Subcutaneous adipose tissue (tissue), 4 donors: ENCODE data around the gene RPL28. TPM values are rescaled to one million over a fixed set of nuclear protein-coding genes. Genes with fewer than 3 reads are reported as not detected.

Experiments
- total RNA-seq, 4 donors: library from RNA; depleted of rRNA; stranded (reverse); fragments of >200 nt; gene quantifications; one replicate each; pipeline ENCODE4 v1.1.0, GENCODE V29; 2016
- TF ChIP-seq, protein P1 (sequence below): fragments of 450-650 bp; IDR thresholded peaks from one replicate; pipeline ENCODE4 v1.5.1; 2016; ENCODE audit warnings: low read depth, mild to moderate bottlenecking, control low read depth, antibody characterized with exemption, moderate library complexity

The RPL28 gene
- total RNA-seq, 4 donors from 2014 or later: 283 to 590 (median 367) TPM

DNA sequence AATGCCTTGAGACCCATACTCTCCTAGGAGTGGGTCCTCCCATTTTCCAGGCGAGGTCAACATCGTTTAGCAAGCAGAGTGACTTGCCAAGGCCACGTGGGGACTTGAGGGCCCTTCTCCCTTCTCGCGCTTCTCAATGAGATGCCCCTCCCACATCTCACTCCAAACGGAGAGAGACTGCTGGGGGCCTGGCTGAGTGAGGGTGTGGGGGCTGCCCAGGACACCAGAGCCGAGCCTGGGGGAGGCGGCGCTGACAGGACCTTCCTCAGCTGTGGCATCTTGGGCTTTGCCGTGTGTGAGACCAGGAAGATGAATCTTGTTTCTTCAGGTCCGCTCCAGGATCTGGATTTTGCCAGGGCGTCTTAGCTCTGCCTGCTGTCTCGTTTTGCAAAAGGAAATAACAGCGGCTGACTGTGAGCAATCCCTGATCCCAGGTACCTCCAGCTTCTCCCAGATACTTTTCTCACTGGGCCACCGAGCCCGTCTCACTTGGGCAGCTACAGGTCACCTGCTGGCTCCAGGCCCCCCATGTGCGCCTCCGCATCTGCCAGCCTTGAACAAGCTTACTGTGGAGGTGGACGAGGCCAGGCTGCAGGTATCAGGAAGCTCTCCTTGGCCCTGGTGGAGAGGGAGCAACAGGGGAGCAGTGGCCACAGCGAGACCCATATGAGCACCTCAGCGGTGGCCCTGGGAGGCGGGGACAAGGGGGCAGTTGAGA is 37.3 kb upstream of the RPL28 start:
- TF ChIP-seq, protein P1, sequence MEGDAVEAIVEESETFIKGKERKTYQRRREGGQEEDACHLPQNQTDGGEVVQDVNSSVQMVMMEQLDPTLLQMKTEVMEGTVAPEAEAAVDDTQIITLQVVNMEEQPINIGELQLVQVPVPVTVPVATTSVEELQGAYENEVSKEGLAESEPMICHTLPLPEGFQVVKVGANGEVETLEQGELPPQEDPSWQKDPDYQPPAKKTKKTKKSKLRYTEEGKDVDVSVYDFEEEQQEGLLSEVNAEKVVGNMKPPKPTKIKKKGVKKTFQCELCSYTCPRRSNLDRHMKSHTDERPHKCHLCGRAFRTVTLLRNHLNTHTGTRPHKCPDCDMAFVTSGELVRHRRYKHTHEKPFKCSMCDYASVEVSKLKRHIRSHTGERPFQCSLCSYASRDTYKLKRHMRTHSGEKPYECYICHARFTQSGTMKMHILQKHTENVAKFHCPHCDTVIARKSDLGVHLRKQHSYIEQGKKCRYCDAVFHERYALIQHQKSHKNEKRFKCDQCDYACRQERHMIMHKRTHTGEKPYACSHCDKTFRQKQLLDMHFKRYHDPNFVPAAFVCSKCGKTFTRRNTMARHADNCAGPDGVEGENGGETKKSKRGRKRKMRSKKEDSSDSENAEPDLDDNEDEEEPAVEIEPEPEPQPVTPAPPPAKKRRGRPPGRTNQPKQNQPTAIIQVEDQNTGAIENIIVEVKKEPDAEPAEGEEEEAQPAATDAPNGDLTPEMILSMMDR: no peak

DNA sequence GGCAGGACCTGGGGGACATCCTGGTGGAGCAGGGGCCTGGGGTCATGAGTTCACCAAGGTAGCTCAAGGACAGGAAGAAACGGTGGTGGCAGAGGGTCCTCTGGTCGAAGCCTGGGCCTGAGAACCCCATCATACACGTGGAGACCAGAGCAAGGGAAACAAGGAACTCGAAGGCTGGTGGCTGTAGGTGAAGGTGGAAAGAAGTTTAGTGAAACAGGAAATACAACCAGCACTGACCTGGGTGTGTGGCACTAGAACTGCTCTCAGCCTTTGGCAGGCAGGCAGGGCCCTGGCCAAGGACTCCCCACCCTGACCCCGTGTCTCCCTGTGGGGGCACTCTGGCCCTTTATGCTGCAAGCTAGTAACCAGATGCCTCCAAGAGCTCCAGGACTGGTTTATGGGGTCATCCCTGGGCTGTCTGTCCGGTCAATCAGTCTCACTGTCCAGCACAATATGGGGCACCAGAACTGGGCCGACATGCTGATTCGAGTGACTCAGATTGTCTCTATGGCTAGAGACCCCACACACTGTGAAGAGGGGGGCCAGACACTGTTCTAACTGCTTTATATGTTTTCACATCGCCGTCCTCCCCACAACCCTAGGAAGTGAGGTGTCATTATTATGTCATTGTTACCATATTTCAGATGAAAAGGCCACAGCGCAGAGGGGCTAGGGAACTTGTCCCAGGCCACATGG is 35.0 kb upstream of the RPL28 start:
- TF ChIP-seq, protein P1: no peak

DNA sequence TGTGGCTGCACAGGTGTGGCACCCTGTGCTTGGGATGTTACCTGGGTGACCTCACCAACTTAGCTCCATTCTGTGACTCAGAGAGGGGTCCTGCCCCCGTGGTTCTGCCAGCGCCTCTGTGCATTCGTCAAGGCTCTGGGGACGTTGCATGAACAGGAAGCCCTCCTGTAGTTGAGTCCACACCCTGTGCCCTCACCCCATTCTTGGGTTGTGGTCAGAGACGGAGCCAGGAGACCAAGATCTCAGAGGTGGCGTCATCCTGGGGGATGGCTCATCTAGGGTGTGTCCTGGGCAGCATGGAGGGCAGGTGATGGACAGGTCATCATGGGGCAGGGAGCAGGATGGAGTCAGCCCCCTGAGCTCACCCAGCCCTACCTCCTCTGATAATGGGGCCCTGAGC is 33.7 kb upstream of the RPL28 start:
- TF ChIP-seq, protein P1: no peak

DNA sequence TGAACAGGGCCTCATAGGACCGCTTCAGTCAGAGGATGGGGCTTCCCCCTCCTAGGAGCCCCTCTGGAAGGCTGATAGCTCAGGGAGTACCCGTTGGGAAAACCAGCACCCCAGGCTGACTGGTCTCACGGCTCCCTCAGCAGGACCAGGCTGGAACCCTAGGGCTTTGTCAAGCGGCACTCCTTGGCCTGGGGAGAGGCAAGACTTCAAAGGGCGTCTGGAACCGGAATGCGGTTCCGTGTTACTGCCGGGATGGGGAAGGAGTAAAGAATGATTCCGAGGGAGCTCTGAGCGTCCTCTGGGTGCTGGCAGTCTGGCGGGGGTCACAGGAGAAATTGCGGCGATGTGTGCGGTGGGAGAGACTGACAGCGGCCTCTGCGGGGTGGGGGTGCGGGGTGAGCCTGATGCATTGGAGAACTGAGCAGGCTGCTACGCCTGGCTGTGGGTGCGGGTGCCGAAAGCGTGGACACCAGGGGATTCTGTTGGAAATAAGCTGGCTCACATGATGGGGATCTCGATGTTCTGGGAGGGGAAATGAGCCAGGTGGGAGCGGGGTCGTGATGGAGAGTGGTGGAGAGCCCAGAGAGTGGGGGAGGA is 33.1 kb upstream of the RPL28 start:
- TF ChIP-seq, protein P1: no peak

DNA sequence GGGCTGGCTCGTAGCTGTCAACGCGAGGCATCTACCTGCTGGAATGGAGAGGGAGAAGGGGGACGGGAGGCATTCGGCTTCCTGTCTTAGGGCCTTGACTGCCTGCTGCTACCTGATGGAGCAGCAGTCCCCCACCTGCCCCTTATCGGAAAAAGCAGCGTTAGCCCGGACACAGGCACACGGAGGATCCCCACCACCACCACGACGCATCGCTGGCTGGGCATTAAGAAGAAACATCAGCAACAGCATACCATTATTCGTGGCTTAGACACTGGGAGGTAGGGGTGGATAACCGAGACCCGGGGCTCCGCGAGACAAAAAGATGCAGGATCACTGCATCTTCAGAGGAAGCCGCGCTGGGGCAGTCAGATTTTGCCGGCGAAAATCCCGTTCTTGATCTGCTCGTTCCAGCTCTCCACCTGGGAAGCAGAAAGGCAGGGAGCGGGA is 32.4 kb upstream of the RPL28 start:
- TF ChIP-seq, protein P1: no peak

DNA sequence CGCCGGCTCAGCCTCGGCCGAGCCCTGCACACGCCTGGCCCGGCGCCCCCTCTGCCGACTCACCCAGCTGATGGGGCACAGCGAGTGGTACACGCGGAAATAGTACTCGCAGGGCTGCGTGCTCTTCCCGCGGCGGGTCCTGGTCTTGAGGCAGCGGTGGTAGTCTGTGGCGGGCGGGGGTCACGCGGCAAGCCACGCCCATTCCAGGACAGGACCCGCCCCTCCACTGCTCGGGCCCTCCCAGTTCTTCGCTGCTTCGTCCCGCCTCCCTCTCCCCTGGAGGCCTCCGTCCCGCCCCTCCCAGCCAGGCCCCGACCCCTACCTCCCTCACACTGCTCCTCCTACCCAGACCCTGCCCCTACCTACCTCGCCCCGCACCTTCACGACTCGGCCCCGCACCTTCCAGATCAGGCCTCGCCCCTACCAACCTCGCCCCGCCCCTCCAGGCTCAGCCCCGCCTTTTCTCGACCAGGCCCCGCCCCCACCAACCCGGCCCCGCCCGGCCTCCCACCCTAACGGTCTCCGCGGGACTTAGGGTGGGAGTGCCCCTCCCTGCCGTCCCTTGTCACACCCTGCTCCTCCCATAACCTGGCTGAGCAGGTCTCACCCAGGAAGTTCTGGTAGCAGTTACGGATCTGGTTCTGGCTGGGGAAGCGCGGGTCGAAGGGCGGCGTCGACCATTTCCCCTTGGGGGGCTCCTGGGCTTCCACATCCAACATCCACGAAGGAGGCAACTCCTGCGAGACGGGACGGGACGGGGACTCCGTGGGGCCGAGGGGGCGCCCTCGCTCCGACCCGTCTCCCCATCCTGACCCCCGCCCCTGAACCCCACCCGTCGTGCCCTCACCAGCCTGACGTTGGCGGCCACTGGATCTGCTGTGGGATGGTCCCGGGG is 31.7 kb upstream of the RPL28 start:
- TF ChIP-seq, protein P1: no peak
